B cell (primary cell): ENCODE results near the gene SLC36A1. TPM values are rescaled to one million over a fixed set of nuclear protein-coding genes. Genes with fewer than 3 reads are reported as not detected.
A peak's percentile ranks its signal among the peaks of the same experiment; 100 is the strongest.

Source experiments
- ATAC-seq: fragments of 200-7000 bp; cut with Tn5 transposase; one replicate; pipeline ENCODE4 v1.10.0; 2021; ENCODE audit warnings: low read depth, mild to moderate bottlenecking, moderate number of reproducible peaks, moderate library complexity
- CTCF ChIA-PET: fragments of 350-600 bp; sonication (Branson Sonifier 250); formaldehyde crosslinking; loops from one replicate; lab custom pipeline; 2021; ENCODE audit warnings: antibody characterized with exemption, inconsistent platforms; lab: Charles Lee
- POLR2A ChIA-PET: fragments of 350-600 bp; sonication (Branson Sonifier 250); formaldehyde crosslinking; loops from one replicate; lab custom pipeline; 2021; ENCODE audit warnings: antibody characterized with exemption; lab: Charles Lee
- DNase-seq: peaks from one replicate; pipeline ENCODE4 v3.0.0; 2013
- H2AFZ ChIP-seq: 2 replicates; pipeline ENCODE4 v1.6.1; 2012; ENCODE audit warnings: mild to moderate bottlenecking, low read depth, low read length; ENCODE audit not compliant: insufficient read depth, poor library complexity, severe bottlenecking
- H3K27ac ChIP-seq, 2 donors: 1 replicate in 1 of 2; 2 replicates in 1 of 2; pipeline ENCODE4 v1.5.1; 2012 to 2013; ENCODE audit warnings: low read length in 2 of 2, mild to moderate bottlenecking in 2 of 2, moderate library complexity in 1 of 2
- H3K27me3 ChIP-seq, 4 experiments: fragments of 200-600 bp in 1 of 4; sonication (generic) in 1 of 4; replicated peaks in 1 of 4; 1 replicate in 2 of 4; 2 replicates in 2 of 4; pipeline versions ENCODE4 v1.6.1 to v1.7.0; 2013 to 2016; ENCODE audit warnings: low read length in 3 of 4, mild to moderate bottlenecking in 2 of 4, mixed read lengths in 1 of 4, moderate library complexity in 1 of 4; ENCODE audit not compliant: insufficient read depth in 4 of 4, control insufficient read depth in 3 of 4; ENCODE audit errors: control extremely low read depth in 1 of 4
- H3K36me3 ChIP-seq, 2 experiments: replicated peaks in 1 of 2; 1 replicate in 1 of 2; 2 replicates in 1 of 2; pipeline versions ENCODE4 v1.6.1 to v1.7.1; 2013; ENCODE audit warnings: low read length in 1 of 2; ENCODE audit not compliant: insufficient read depth in 2 of 2, control insufficient read depth in 1 of 2; ENCODE audit errors: control extremely low read depth in 1 of 2, extremely low read depth in 1 of 2
- H3K4me1 ChIP-seq, 2 donors: fragments of 200-600 bp in 1 of 2; sonication (generic) in 1 of 2; 1 replicate in 1 of 2; 2 replicates in 1 of 2; pipeline versions ENCODE4 v1.5.1 to v1.6.1; 2013 to 2017; ENCODE audit warnings: low read length in 2 of 2; ENCODE audit not compliant: control insufficient read depth in 2 of 2, insufficient read depth in 2 of 2
- H3K4me2 ChIP-seq: replicated peaks from 2 replicates; pipeline ENCODE3; 2012; ENCODE audit warnings: mild to moderate bottlenecking, low read depth, low read length; ENCODE audit not compliant: poor library complexity, severe bottlenecking
- H3K4me3 ChIP-seq, 5 experiments: fragments of 200-600 bp in 1 of 5; sonication (generic) in 1 of 5; 1 replicate in 3 of 5; 2 replicates in 2 of 5; pipeline versions ENCODE4 v1.5.1 to v1.7.0; 2011 to 2016; ENCODE audit warnings: low read length in 4 of 5, mild to moderate bottlenecking in 4 of 5, low read depth in 2 of 5, control low read depth in 1 of 5, moderate library complexity in 1 of 5; ENCODE audit not compliant: insufficient read depth in 1 of 5; ENCODE audit errors: control extremely low read depth in 1 of 5, extremely low read depth in 1 of 5
- H3K79me2 ChIP-seq: fragments of 200-600 bp; sonication (generic); one replicate; pipeline ENCODE4 v1.6.0; 2016; ENCODE audit warnings: low read length; ENCODE audit not compliant: control insufficient read depth, insufficient read depth
- H3K9ac ChIP-seq: fragments of 200-600 bp; sonication (generic); 2 replicates; pipeline ENCODE4 v1.6.1; 2017; ENCODE audit warnings: mild to moderate bottlenecking, low read length, moderate library complexity
- H3K9me3 ChIP-seq, 3 donors: one replicate each; pipeline versions ENCODE4 v1.6.1 to v1.7.1; 2013; ENCODE audit warnings: low read length in 2 of 3; ENCODE audit not compliant: control insufficient read depth in 2 of 3, insufficient read depth in 1 of 3; ENCODE audit errors: control extremely low read depth in 1 of 3
- H4K20me1 ChIP-seq: 2 replicates; pipeline ENCODE4 v1.6.0; 2012; ENCODE audit warnings: mild to moderate bottlenecking, low read length; ENCODE audit not compliant: insufficient read depth, control insufficient read depth, poor library complexity, severe bottlenecking
- H3K27ac Mint-ChIP-seq: one replicate; pipeline ENCODE4 v1.8.0; 2021; ENCODE audit warnings: mixed read lengths
- H3K27me3 Mint-ChIP-seq: one replicate; pipeline ENCODE4 v1.8.0; 2021; ENCODE audit warnings: mixed read lengths
- H3K4me1 Mint-ChIP-seq: one replicate; pipeline ENCODE4 v1.8.0; 2021; ENCODE audit warnings: mixed read lengths
- H3K4me3 Mint-ChIP-seq: one replicate; pipeline ENCODE4 v1.8.0; 2021; ENCODE audit warnings: mixed read lengths
- H3K9me3 Mint-ChIP-seq: one replicate; pipeline ENCODE4 v1.8.0; 2022; ENCODE audit warnings: mixed read lengths; ENCODE audit not compliant: insufficient read depth
- EZH2 ChIP-seq: IDR thresholded peaks from 2 replicates; pipeline ENCODE4 v1.6.1; 2012; ENCODE audit warnings: borderline replicate concordance, low read depth, mild to moderate bottlenecking, moderate library complexity, low read length; ENCODE audit not compliant: insufficient read depth, poor library complexity, severe bottlenecking
- WGBS: methylation state at CpG from one replicate; pipeline ENCODE4 v1.1.5; 2013; ENCODE audit warnings: missing lambda C conversion rate; ENCODE audit not compliant: insufficient coverage; 5-methylcytosine and 5-hydroxymethylcytosine counted together
- intact Hi-C: fragments of 100-400 bp; cut with micrococcal nuclease; formaldehyde crosslinking; loops from one replicate; pipeline ENCODE4 v1.10.0; 2022
- polyA plus RNA-seq: library from polyadenylated mRNA; depleted of rRNA; stranded (reverse); fragments of >200 nt; gene quantifications from 2 replicates; pipeline ENCODE4 v1.2.3, GENCODE V29; 2012
- total RNA-seq, 2 donors: library from RNA; stranded (reverse); fragments of 120-200 nt in 1 of 2; gene quantifications; 1 replicate in 1 of 2; 2 replicates in 1 of 2; pipeline versions ENCODE4 v1.2.3 to v1.2.4, GENCODE V29; 2013 to 2022
- TF ChIP-seq, protein P1 (sequence below): fragments of 200-600 bp; IDR thresholded peaks from one replicate; pipeline ENCODE4 v1.8.0; 2022; ENCODE audit warnings: antibody characterized with exemption, mild to moderate bottlenecking

The SLC36A1 gene
- total and polyA plus RNA-seq, 2 donors (not counting 1 experiment from before 2014, with no cell fraction given), result 4.0 to 15.1 TPM

- 14% methylated on average over 22 of the region's 24 CpGs for WGBS
- Histone ChIP-seq H3K27me3 (peaks cover 0 to 7% (median 2%) of the 10 kb centered on the region in 4 experiments), H3K9ac (peak overlapping the region; percentile 87), H3K36me3 (no peaks in the 10 kb centered on the region), H3K4me1 (peaks cover 11 to 12% of the 10 kb centered on the region in 2 donors), H3K4me2 (peak overlapping the region; percentile 97), H2AFZ (peak overlapping the region; percentile 96), H3K27ac (peak overlapping the region in 1 of 2 donors; percentile 80), H4K20me1 (no peaks in the 10 kb centered on the region), H3K79me2 (peaks cover 30% of the 10 kb centered on the region), H3K4me3 (peak overlapping the region; percentile 77 to 94 (median 84)), H3K9me3 (no peaks in the 10 kb centered on the region)
- intact Hi-C loops, result loop anchor here (5.0 to 10.0 kb wide), 4 partner anchors 191 to 394 kb away; partner anchors contain the start of genes ANXA6 and ATOX1
- H3K9me3 Mint-ChIP-seq, result no peaks in the 10 kb centered on the region
- ChIA-PET CTCF (interaction anchor here (0.9 to 3.0 kb wide), 21 partner anchors 8 to 294 kb away, joined by 3 to 59 read pairs (median 5); no protein-coding TSS in a partner anchor), POLR2A (interaction anchor here (0.7 to 0.9 kb wide), 2 partner anchors 322 to 325 kb away, joined by 3 read pairs; no protein-coding TSS in a partner anchor)
- no peak for TF ChIP-seq EZH2
- TF ChIP-seq, protein P1, sequence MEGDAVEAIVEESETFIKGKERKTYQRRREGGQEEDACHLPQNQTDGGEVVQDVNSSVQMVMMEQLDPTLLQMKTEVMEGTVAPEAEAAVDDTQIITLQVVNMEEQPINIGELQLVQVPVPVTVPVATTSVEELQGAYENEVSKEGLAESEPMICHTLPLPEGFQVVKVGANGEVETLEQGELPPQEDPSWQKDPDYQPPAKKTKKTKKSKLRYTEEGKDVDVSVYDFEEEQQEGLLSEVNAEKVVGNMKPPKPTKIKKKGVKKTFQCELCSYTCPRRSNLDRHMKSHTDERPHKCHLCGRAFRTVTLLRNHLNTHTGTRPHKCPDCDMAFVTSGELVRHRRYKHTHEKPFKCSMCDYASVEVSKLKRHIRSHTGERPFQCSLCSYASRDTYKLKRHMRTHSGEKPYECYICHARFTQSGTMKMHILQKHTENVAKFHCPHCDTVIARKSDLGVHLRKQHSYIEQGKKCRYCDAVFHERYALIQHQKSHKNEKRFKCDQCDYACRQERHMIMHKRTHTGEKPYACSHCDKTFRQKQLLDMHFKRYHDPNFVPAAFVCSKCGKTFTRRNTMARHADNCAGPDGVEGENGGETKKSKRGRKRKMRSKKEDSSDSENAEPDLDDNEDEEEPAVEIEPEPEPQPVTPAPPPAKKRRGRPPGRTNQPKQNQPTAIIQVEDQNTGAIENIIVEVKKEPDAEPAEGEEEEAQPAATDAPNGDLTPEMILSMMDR, result no peak
- peaks cover 25% of the 10 kb centered on the region for H3K4me1 Mint-ChIP-seq
- peaks cover 16% of the 10 kb centered on the region for H3K27me3 Mint-ChIP-seq
- peak overlapping the region; percentile 97 for H3K27ac Mint-ChIP-seq
- H3K4me3 Mint-ChIP-seq, result peak overlapping the region; percentile 93
- DNase-seq (no peak), ATAC-seq (no peak)
Measured at GRCh38 chr5:151448038-151448985, 909 bp downstream of the SLC36A1 start.
